H1 (cell line): ENCODE measurements around the gene CAST.

ENCODE experiments used
- ASH2L ChIP-seq: fragments of 200-600, 300-600 bp; sonication (generic); IDR thresholded peaks from one replicate; pipeline ENCODE4 v1.7.1; 2017; ENCODE audit warnings: low read length
- EGR1 ChIP-seq: IDR thresholded peaks from 2 replicates; pipeline ENCODE4 v1.6.1; 2011; ENCODE audit warnings: low read depth, low read length, borderline replicate concordance
- EP300 ChIP-seq, 2 experiments: IDR thresholded peaks; 1 replicate in 1 of 2; 2 replicates in 1 of 2; pipeline ENCODE4 v1.6.1; 2011 to 2012; ENCODE audit warnings: low read depth in 2 of 2, low read length in 2 of 2, mild to moderate bottlenecking in 2 of 2, borderline replicate concordance in 1 of 2, inconsistent platforms in 1 of 2, moderate library complexity in 1 of 2
- EZH2 ChIP-seq: fragments of 200-600 bp; sonication (generic); IDR thresholded peaks from 2 replicates; pipeline ENCODE4 v1.7.1; 2012; ENCODE audit warnings: low read depth, mild to moderate bottlenecking, moderate library complexity, low read length, inconsistent platforms; ENCODE audit not compliant: severe bottlenecking
- HDAC6 ChIP-seq: IDR thresholded peaks from one replicate; pipeline ENCODE4 v1.7.1; 2012; ENCODE audit warnings: low read depth, mild to moderate bottlenecking, inconsistent platforms, low read length, moderate library complexity
- KDM5A ChIP-seq: fragments of 200-600 bp; IDR thresholded peaks from 2 replicates; pipeline ENCODE4 v1.7.1; 2012; ENCODE audit warnings: mild to moderate bottlenecking, low read length, inconsistent platforms, mixed read lengths
- NRF1 ChIP-seq: IDR thresholded peaks from 2 replicates; pipeline ENCODE4 v1.6.1; 2011; ENCODE audit warnings: mild to moderate bottlenecking, low read depth, low read length, improper control_type of control experiment
- PHF8 ChIP-seq: fragments of 200-600 bp; sonication (generic); conservative IDR thresholded peaks from 2 replicates; pipeline ENCODE4 v1.7.1; 2012; ENCODE audit warnings: low read depth, mild to moderate bottlenecking, inconsistent platforms, low read length, moderate library complexity
- POLR2AphosphoS5 ChIP-seq: IDR thresholded peaks from 2 replicates; pipeline ENCODE4 v1.6.1; 2011; ENCODE audit warnings: low read depth, low read length
- TAF1 ChIP-seq: IDR thresholded peaks from 2 replicates; pipeline ENCODE4 v1.6.1; 2011; ENCODE audit warnings: mild to moderate bottlenecking, low read depth, low read length
- USF2 ChIP-seq: IDR thresholded peaks from 2 replicates; pipeline ENCODE4 v1.6.1; 2011; ENCODE audit warnings: low read length, improper control_type of control experiment
- TF ChIP-seq, protein P1 (sequence below), 3 experiments: IDR thresholded peaks; 1 replicate in 2 of 3; 2 replicates in 1 of 3; pipeline versions ENCODE4 v1.5.1 to v1.6.1; 2011; ENCODE audit warnings: low read length in 3 of 3, mild to moderate bottlenecking in 3 of 3, inconsistent platforms in 2 of 3, low read depth in 1 of 3, moderate library complexity in 1 of 3; ENCODE audit not compliant: insufficient read depth in 1 of 3; ENCODE audit errors: control extremely low read depth in 1 of 3
- TF ChIP-seq, protein P2 (sequence below): IDR thresholded peaks from 2 replicates; pipeline ENCODE4 v1.6.1; 2012; ENCODE audit warnings: inconsistent platforms

DNA sequence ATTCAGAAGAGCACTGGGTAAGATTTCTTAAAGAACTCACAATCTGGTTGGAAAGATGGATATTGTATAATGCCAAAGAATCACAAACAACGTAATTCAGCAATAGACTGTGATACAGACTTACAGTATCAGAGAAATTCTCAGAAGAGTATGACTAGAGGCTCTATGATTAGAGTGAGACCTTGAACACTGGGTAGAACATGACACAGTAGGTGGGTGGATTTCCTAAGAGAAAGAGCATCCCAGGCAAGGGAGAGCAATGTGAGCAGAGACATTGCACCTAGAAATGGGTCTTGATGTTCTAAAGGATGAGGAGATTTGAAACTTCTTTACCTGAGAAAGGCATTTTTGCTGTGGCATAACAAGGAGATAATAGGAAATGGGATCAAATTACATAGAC is 27.3 kb upstream of the CAST start:
- TF ChIP-seq EP300 (IDR thresholded peaks at IDR 0.05; ENCODE audit: borderline replicate concordance in 1 of 2, low read depth in 2 of 2, low read length in 2 of 2): no peak
- TF ChIP-seq, protein P1, sequence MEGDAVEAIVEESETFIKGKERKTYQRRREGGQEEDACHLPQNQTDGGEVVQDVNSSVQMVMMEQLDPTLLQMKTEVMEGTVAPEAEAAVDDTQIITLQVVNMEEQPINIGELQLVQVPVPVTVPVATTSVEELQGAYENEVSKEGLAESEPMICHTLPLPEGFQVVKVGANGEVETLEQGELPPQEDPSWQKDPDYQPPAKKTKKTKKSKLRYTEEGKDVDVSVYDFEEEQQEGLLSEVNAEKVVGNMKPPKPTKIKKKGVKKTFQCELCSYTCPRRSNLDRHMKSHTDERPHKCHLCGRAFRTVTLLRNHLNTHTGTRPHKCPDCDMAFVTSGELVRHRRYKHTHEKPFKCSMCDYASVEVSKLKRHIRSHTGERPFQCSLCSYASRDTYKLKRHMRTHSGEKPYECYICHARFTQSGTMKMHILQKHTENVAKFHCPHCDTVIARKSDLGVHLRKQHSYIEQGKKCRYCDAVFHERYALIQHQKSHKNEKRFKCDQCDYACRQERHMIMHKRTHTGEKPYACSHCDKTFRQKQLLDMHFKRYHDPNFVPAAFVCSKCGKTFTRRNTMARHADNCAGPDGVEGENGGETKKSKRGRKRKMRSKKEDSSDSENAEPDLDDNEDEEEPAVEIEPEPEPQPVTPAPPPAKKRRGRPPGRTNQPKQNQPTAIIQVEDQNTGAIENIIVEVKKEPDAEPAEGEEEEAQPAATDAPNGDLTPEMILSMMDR (IDR thresholded peaks at IDR 0.05; ENCODE audit: control extremely low read depth in 1 of 3, insufficient read depth in 1 of 3, low read depth in 1 of 3, low read length in 3 of 3): no peak
- TF ChIP-seq, protein P2, sequence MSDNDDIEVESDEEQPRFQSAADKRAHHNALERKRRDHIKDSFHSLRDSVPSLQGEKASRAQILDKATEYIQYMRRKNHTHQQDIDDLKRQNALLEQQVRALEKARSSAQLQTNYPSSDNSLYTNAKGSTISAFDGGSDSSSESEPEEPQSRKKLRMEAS: no peak
- TF ChIP-seq ASH2L: no peak
- TF ChIP-seq USF2: no peak
- no peak for TF ChIP-seq HDAC6
- no peak for TF ChIP-seq TAF1
- TF ChIP-seq EZH2: no peak
- no peak for TF ChIP-seq KDM5A
- TF ChIP-seq PHF8: no peak
- no peak for TF ChIP-seq NRF1
- no peak for TF ChIP-seq EGR1
- TF ChIP-seq POLR2AphosphoS5: no peak
